CD4-positive, alpha-beta T cell (primary cell): ENCODE results near the gene NEK1. TPM values are rescaled to one million over a fixed set of nuclear protein-coding genes. Genes with fewer than 3 reads are reported as not detected.

Experiments used
- ATAC-seq: fragments of 200-7000 bp; cut with Tn5 transposase; one replicate; pipeline ENCODE4 v1.10.0; 2022; ENCODE audit warnings: mild to moderate bottlenecking; ENCODE audit not compliant: poor library complexity
- CTCF ChIA-PET: fragments of 350-600 bp; sonication (Branson Sonifier 250); formaldehyde crosslinking; loops from one replicate; lab custom pipeline; 2021; ENCODE audit warnings: antibody characterized with exemption, inconsistent platforms; lab: Charles Lee
- POLR2A ChIA-PET: fragments of 350-600 bp; sonication (Branson Sonifier 250); formaldehyde crosslinking; loops from one replicate; lab custom pipeline; 2021; ENCODE audit warnings: antibody characterized with exemption, inconsistent platforms; lab: Charles Lee
- DNase-seq, 14 experiments: peaks; one replicate each; pipeline ENCODE4 v3.0.0-alpha.2; 2013 to 2020; ENCODE audit warnings: mixed read lengths in 2 of 14
- H3K27ac ChIP-seq, 2 donors: one replicate each; pipeline versions ENCODE4 v1.5.1 to v1.7.0; 2013; ENCODE audit warnings: low read length in 2 of 2, low read depth in 1 of 2, mild to moderate bottlenecking in 1 of 2
- H3K27me3 ChIP-seq, 2 experiments: 1 replicate in 1 of 2; 2 replicates in 1 of 2; pipeline versions ENCODE4 v1.6.1 to v1.7.0; 2013; ENCODE audit warnings: low read length in 2 of 2, control low read depth in 1 of 2, mild to moderate bottlenecking in 1 of 2, moderate library complexity in 1 of 2; ENCODE audit not compliant: insufficient read depth in 2 of 2, control insufficient read depth in 1 of 2
- H3K36me3 ChIP-seq: one replicate; pipeline ENCODE4 v1.6.1; 2013; ENCODE audit warnings: low read length, control low read depth; ENCODE audit not compliant: insufficient read depth
- H3K4me1 ChIP-seq: one replicate; pipeline ENCODE4 v1.6.1; 2013; ENCODE audit warnings: low read length, control low read depth; ENCODE audit not compliant: insufficient read depth
- H3K4me3 ChIP-seq: one replicate; pipeline ENCODE4 v1.5.1; 2013; ENCODE audit warnings: mild to moderate bottlenecking, low read length, moderate library complexity
- H3K9me3 ChIP-seq, 2 experiments: 1 replicate in 1 of 2; 2 replicates in 1 of 2; pipeline versions ENCODE4 v1.6.1 to v1.7.0; 2013; ENCODE audit warnings: low read length in 2 of 2, mild to moderate bottlenecking in 2 of 2, control low read depth in 1 of 2, moderate library complexity in 1 of 2; ENCODE audit not compliant: control insufficient read depth in 1 of 2, insufficient read depth in 1 of 2
- H3K27ac Mint-ChIP-seq: one replicate; pipeline ENCODE4 v1.8.0; 2020; ENCODE audit warnings: mixed read lengths
- H3K27me3 Mint-ChIP-seq: one replicate; pipeline ENCODE4 v1.8.0; 2021; ENCODE audit warnings: mixed read lengths
- H3K36me3 Mint-ChIP-seq: one replicate; pipeline ENCODE4 v1.8.0; 2021; ENCODE audit warnings: low read depth, mixed read lengths
- H3K4me1 Mint-ChIP-seq: one replicate; pipeline ENCODE4 v1.8.0; 2021; ENCODE audit warnings: low read depth, mixed read lengths
- H3K4me3 Mint-ChIP-seq: one replicate; pipeline ENCODE4 v1.8.0; 2020; ENCODE audit warnings: mild to moderate bottlenecking, mixed read lengths
- H3K9me3 Mint-ChIP-seq: one replicate; pipeline ENCODE4 v1.8.0; 2020; ENCODE audit warnings: mixed read lengths
- CTCF ChIP-seq: fragments of 200-600 bp; IDR thresholded peaks from one replicate; pipeline ENCODE4 v1.8.0; 2022; ENCODE audit warnings: antibody characterized with exemption, mild to moderate bottlenecking
- intact Hi-C, 2 experiments: fragments of 100-400 bp; cut with DNase I in 1 of 2; cut with micrococcal nuclease in 1 of 2; formaldehyde crosslinking; loops; one replicate each; pipeline versions ENCODE4 v1.15.1 to v1.9.0; 2023 to 2025; cut with DNase I, micrococcal nuclease
- total RNA-seq, 174 experiments: library from RNA in 2 of 174; stranded (reverse) in 2 of 174; gene quantifications; one replicate each; pipeline ENCODE4 v1.2.3 and lab custom pipeline; 2021 to 2026

The NEK1 gene
- total RNA-seq, 2 experiments from 2014 or later, result 9.5 to 10.2 TPM

GRCh38 chr4:169397762-169398161 lies 214.6 kb downstream of the NEK1 start:
- DNase-seq (no peak), ATAC-seq (no peak)
- Histone ChIP-seq H3K27ac (no peak overlapping the region), H3K9me3 (no peaks in the 10 kb centered on the region), H3K36me3 (peaks cover 6% of the 10 kb centered on the region), H3K4me1 (no peaks in the 10 kb centered on the region), H3K27me3 (no peaks in the 10 kb centered on the region), H3K4me3 (no peak overlapping the region)
- no peak overlapping the region for H3K4me3 Mint-ChIP-seq
- no peaks in the 10 kb centered on the region for H3K4me1 Mint-ChIP-seq
- no peak for TF ChIP-seq CTCF
- ChIA-PET CTCF (no interaction called here), POLR2A (interaction anchor here (1.1 kb wide), 1 partner anchor 13 kb away, joined by 3 read pairs; no protein-coding TSS in a partner anchor)
- H3K36me3 Mint-ChIP-seq, result peaks cover 38% of the 10 kb centered on the region
- no peaks in the 10 kb centered on the region for H3K9me3 Mint-ChIP-seq
- no peaks in the 10 kb centered on the region for H3K27me3 Mint-ChIP-seq
- no peak overlapping the region for H3K27ac Mint-ChIP-seq
- intact Hi-C loops, result no loop called here

GRCh38 chr4:169385376-169385775 lies 227.0 kb downstream of the NEK1 start:
- H3K9me3 Mint-ChIP-seq, result peaks cover 3% of the 10 kb centered on the region
- H3K36me3 Mint-ChIP-seq, result no peaks in the 10 kb centered on the region
- H3K4me1 Mint-ChIP-seq, result no peaks in the 10 kb centered on the region
- no peak overlapping the region for H3K27ac ChIP-seq
- H3K36me3 ChIP-seq, result no peaks in the 10 kb centered on the region
- peaks cover 0 to 3% of the 10 kb centered on the region in 2 experiments for H3K9me3 ChIP-seq
- H3K4me1 ChIP-seq, result no peaks in the 10 kb centered on the region
- ChIA-PET CTCF (no interaction called here), POLR2A (no interaction called here)
- TF ChIP-seq CTCF, result no peak
- no peaks in the 10 kb centered on the region for H3K27me3 ChIP-seq
- no peak overlapping the region for H3K4me3 ChIP-seq
- intact Hi-C loops, result no loop called here
- ATAC-seq, result no peak
- no peak for DNase-seq
- H3K27ac Mint-ChIP-seq, result no peak overlapping the region
- no peak overlapping the region for H3K4me3 Mint-ChIP-seq
- no peaks in the 10 kb centered on the region for H3K27me3 Mint-ChIP-seq

GRCh38 chr4:169384779-169385178 lies 227.6 kb downstream of the NEK1 start:
- DNase-seq (no peak), ATAC-seq (no peak)
- no peak overlapping the region for H3K27ac Mint-ChIP-seq
- no peaks in the 10 kb centered on the region for H3K27me3 ChIP-seq
- TF ChIP-seq CTCF, result no peak
- intact Hi-C loops, result no loop called here
- H3K9me3 Mint-ChIP-seq, result peaks cover 3% of the 10 kb centered on the region
- no peak overlapping the region for H3K4me3 Mint-ChIP-seq
- POLR2A ChIA-PET, result no interaction called here
- CTCF ChIA-PET, result no interaction called here
- no peaks in the 10 kb centered on the region for H3K4me1 Mint-ChIP-seq
- H3K9me3 ChIP-seq, result peaks cover 0 to 3% of the 10 kb centered on the region in 2 experiments
- no peak overlapping the region for H3K4me3 ChIP-seq
- no peak overlapping the region for H3K27ac ChIP-seq
- no peaks in the 10 kb centered on the region for H3K36me3 Mint-ChIP-seq
- H3K36me3 ChIP-seq, result no peaks in the 10 kb centered on the region
- H3K4me1 ChIP-seq, result no peaks in the 10 kb centered on the region
- H3K27me3 Mint-ChIP-seq, result no peaks in the 10 kb centered on the region
